Lower leg skin (tissue), 3 donors: ENCODE measurements around the gene MASTL.

Experiments used
- POLR2A ChIP-seq, 2 donors: fragments of 450-650 bp; IDR thresholded peaks; one replicate each; pipeline ENCODE4 v1.6.1; 2016 to 2017; ENCODE audit warnings: antibody characterized with exemption in 2 of 2, mild to moderate bottlenecking in 1 of 2, moderate library complexity in 1 of 2
- TF ChIP-seq, protein P1 (sequence below), 3 donors: fragments of 450-650 bp; IDR thresholded peaks; one replicate each; pipeline ENCODE4 v1.5.1; 2016; ENCODE audit warnings: antibody characterized with exemption in 3 of 3, mild to moderate bottlenecking in 3 of 3, moderate library complexity in 2 of 3

DNA sequence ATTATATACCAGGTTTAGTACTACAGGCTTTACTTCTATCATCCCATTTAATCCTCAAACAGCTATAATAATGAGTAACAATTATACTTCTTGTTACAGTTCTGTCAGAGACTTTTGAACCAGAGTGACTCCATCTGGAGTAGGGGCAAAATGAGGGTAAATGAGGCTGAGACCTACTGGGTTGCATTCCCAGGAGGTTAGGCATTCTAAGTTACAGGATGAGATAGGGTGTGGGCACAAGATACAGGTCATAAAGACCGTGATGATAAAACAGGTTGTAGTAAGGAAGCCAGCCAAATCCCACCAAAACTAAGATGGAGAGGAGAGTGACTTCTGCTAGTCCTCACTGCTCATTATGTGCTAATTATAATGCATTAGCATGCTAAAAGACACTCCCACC lies 4.9 kb upstream of the MASTL start:
- TF ChIP-seq, protein P1, sequence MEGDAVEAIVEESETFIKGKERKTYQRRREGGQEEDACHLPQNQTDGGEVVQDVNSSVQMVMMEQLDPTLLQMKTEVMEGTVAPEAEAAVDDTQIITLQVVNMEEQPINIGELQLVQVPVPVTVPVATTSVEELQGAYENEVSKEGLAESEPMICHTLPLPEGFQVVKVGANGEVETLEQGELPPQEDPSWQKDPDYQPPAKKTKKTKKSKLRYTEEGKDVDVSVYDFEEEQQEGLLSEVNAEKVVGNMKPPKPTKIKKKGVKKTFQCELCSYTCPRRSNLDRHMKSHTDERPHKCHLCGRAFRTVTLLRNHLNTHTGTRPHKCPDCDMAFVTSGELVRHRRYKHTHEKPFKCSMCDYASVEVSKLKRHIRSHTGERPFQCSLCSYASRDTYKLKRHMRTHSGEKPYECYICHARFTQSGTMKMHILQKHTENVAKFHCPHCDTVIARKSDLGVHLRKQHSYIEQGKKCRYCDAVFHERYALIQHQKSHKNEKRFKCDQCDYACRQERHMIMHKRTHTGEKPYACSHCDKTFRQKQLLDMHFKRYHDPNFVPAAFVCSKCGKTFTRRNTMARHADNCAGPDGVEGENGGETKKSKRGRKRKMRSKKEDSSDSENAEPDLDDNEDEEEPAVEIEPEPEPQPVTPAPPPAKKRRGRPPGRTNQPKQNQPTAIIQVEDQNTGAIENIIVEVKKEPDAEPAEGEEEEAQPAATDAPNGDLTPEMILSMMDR (IDR thresholded peaks at IDR 0.05), result no peak
- TF ChIP-seq POLR2A (IDR thresholded peaks at IDR 0.05), result no peak
